Measurements from ENCODE around the gene GAN. TPM values are rescaled to one million over a fixed set of nuclear protein-coding genes. Genes with fewer than 3 reads are reported as not detected.

GAN gene
- total and polyA plus RNA-seq, 2 of the 4 experiments (the other 2 are of a cell fraction): 1.1 to 5.7 TPM

GRCh38 chr16:81278526-81278925 lies 36.2 kb upstream of the GAN start:
- no peak overlapping the region for H3K4me3 ChIP-seq (ENCODE audit: insufficient read depth, low read depth, low read length)
- H3K4me2 ChIP-seq (ENCODE audit: low read depth, low read length): no peak overlapping the region
- no peak overlapping the region for H2AK9ac ChIP-seq (replicated peaks; ENCODE audit: low read depth, low read length, poor library complexity)
- H3K23ac ChIP-seq (ENCODE audit: low read depth, low read length): no peak overlapping the region
- no peak for DNase-seq
- no peak overlapping the region for H2BK15ac ChIP-seq (ENCODE audit: low read depth, low read length)
- no peak overlapping the region for H3K27ac ChIP-seq (ENCODE audit: insufficient read depth, low read length)
- H3K14ac ChIP-seq (replicated peaks; ENCODE audit: low read depth, low read length): no peak overlapping the region
- ChIA-PET POLR2A (ENCODE audit: unreplicated experiment) (no interaction called here), CTCF (no interaction called here)
- BruUV-seq (replicated peaks): no TSS peak
- no peak overlapping the region for H3K9ac ChIP-seq (ENCODE audit: low read depth, low read length)
- no peak overlapping the region for H3K56ac ChIP-seq (ENCODE audit: extremely low read depth, insufficient read depth, low read length)
- dilution Hi-C loops (cut with HindIII; ENCODE audit: low sequenced_read_pairs, unreplicated experiment) (no loop called here), in situ Hi-C loops (cut with MboI; ENCODE audit: low sequenced_read_pairs) (no loop called here), intact Hi-C loops (cut with micrococcal nuclease) (no loop called here)
- H4K5ac ChIP-seq (ENCODE audit: low read depth, low read length): no peak overlapping the region
- no peak overlapping the region for H3K18ac ChIP-seq (ENCODE audit: low read depth, low read length)
- no peaks in the 10 kb centered on the region for H3K4me1 ChIP-seq (ENCODE audit: control insufficient read depth, insufficient read depth, low read length)
- H3K36me3 ChIP-seq (ENCODE audit: control insufficient read depth, insufficient read depth, low read length): no peaks in the 10 kb centered on the region
- no peak overlapping the region for H2BK5ac ChIP-seq (ENCODE audit: low read depth, low read length, poor library complexity, severe bottlenecking)
- no peaks in the 10 kb centered on the region for H4K20me1 ChIP-seq (ENCODE audit: insufficient read depth, low read length)
- no peak overlapping the region for H2BK120ac ChIP-seq (ENCODE audit: low read depth, low read length)
- no peak overlapping the region for H2AK5ac ChIP-seq (ENCODE audit: low read depth, low read length)
- H3K9me3 ChIP-seq (ENCODE audit: control insufficient read depth, insufficient read depth, low read length): no peaks in the 10 kb centered on the region
- peaks cover 2% of the 10 kb centered on the region; the same call in 1 of the 2 replicates for H3K27me3 ChIP-seq (ENCODE audit: control insufficient read depth, insufficient read depth, low read length)
- H3K4ac ChIP-seq (ENCODE audit: low read depth, low read length): no peak overlapping the region
- WGBS, 2 experiments (ENCODE audit: extremely low coverage in 2 of 2, insufficient read length in 1 of 2): no CpG with 5 or more reads among the region's 4 CpGs
- no peaks in the 10 kb centered on the region for H3K79me1 ChIP-seq (ENCODE audit: low read depth in 1 of 2, low read length in 2 of 2)
- TF ChIP-seq NFE2L2 (IDR thresholded peaks at IDR 0.05; ENCODE audit: low read depth, low read length) (no peak), RCOR1 (IDR thresholded peaks at IDR 0.05; ENCODE audit: insufficient replicate concordance, low read length) (no peak), RFX5 (IDR thresholded peaks at IDR 0.05; ENCODE audit: low read depth, low read length) (no peak), CTCF (conservative IDR thresholded peaks at IDR 0.05; ENCODE audit: low read depth, low read length) (no peak), CEBPB (IDR thresholded peaks at IDR 0.05; ENCODE audit: low read depth, low read length) (no peak), SMC3 (IDR thresholded peaks at IDR 0.05; ENCODE audit: low read depth, low read length) (no peak), ELK1 (IDR thresholded peaks at IDR 0.05; ENCODE audit: borderline replicate concordance, low read depth, low read length) (no peak), CHD1 (IDR thresholded peaks at IDR 0.05; ENCODE audit: low read depth, low read length) (no peak), USF2 (IDR thresholded peaks at IDR 0.05; ENCODE audit: low read depth, low read length) (no peak), MAZ (IDR thresholded peaks at IDR 0.05; ENCODE audit: borderline replicate concordance, low read depth, low read length) (no peak), BHLHE40 (IDR thresholded peaks at IDR 0.05; ENCODE audit: low read depth, low read length) (no peak), FOS (IDR thresholded peaks at IDR 0.05; ENCODE audit: low read depth, low read length) (no peak), MXI1 (IDR thresholded peaks at IDR 0.05; ENCODE audit: borderline replicate concordance, low read depth, low read length) (no peak), RAD21 (IDR thresholded peaks at IDR 0.05; ENCODE audit: low read length) (no peak)
- no peak for ATAC-seq (ENCODE audit: low read depth)
- no peaks in the 10 kb centered on the region for H3K9me1 ChIP-seq (ENCODE audit: insufficient read depth, low read length)
- H2AFZ ChIP-seq (replicated peaks; ENCODE audit: low read length, poor library complexity): no peak overlapping the region
- H2BK20ac ChIP-seq (ENCODE audit: low read depth, low read length): no peak overlapping the region
- no peak overlapping the region for H4K91ac ChIP-seq (ENCODE audit: insufficient read depth, low read depth, low read length)
- H4K8ac ChIP-seq (ENCODE audit: low read depth in 2 of 2, low read length in 2 of 2): no peak overlapping the region

All from IMR-90 (cell line).